Hepatocyte (in vitro differentiated cells): ENCODE data around the gene OR6X1.

Experiments used
- EZH2phosphoT487 ChIP-seq: fragments of 200-600 bp; sonication (generic); IDR thresholded peaks from one replicate; pipeline ENCODE4 v1.6.1; 2018; ENCODE audit warnings: antibody characterized with exemption, mild to moderate bottlenecking, low read depth, moderate library complexity; ENCODE audit not compliant: unreplicated experiment, severe bottlenecking
- TF ChIP-seq, protein P1 (sequence below): fragments of 200-600 bp; sonication (generic); IDR thresholded peaks from 2 replicates; pipeline ENCODE4 v1.5.1; 2016; ENCODE audit warnings: antibody characterized with exemption, mild to moderate bottlenecking; ENCODE audit not compliant: poor library complexity

DNA sequence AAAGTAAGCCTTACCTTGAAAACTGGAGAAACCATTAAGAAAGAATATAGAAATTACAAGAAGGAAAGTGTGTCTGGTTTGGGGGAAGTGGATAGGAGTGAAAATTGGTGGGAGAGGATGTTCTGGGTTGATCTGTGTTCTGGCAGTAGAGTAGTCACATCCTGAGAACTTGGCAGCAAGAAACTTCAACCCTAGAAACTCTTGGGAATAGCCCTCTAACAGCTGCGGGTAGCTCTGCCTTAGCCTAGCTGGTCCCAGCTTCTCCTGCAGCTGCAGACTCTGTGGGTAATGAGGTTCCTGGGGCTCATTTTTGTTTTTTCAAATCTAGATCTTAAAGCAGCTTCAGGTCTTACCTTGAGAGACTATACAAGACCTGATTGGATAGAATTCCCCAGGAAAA lies 24.2 kb upstream of the OR6X1 start:
- TF ChIP-seq, protein P1, sequence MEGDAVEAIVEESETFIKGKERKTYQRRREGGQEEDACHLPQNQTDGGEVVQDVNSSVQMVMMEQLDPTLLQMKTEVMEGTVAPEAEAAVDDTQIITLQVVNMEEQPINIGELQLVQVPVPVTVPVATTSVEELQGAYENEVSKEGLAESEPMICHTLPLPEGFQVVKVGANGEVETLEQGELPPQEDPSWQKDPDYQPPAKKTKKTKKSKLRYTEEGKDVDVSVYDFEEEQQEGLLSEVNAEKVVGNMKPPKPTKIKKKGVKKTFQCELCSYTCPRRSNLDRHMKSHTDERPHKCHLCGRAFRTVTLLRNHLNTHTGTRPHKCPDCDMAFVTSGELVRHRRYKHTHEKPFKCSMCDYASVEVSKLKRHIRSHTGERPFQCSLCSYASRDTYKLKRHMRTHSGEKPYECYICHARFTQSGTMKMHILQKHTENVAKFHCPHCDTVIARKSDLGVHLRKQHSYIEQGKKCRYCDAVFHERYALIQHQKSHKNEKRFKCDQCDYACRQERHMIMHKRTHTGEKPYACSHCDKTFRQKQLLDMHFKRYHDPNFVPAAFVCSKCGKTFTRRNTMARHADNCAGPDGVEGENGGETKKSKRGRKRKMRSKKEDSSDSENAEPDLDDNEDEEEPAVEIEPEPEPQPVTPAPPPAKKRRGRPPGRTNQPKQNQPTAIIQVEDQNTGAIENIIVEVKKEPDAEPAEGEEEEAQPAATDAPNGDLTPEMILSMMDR, result no peak
- no peak for TF ChIP-seq EZH2phosphoT487
